ENCODE measurements around the gene MORN3.

- no peak for TF ChIP-seq CTCF (IDR thresholded peaks at IDR 0.05; ENCODE audit: low read depth, low read length)
- no peak for TF ChIP-seq EZH2phosphoT487 (IDR thresholded peaks at IDR 0.05; ENCODE audit: low read depth)
Measured at GRCh38 chr12:121715862-121716435, 46.5 kb upstream of the MORN3 start.

Measured in OCI-LY3 (cell line).